Spleen (tissue), 11 donors: ENCODE data around the gene KRT71. TPM values are rescaled to one million over a fixed set of nuclear protein-coding genes. Genes with fewer than 3 reads are reported as not detected.

Source experiments
- DNase-seq: peaks from one replicate; pipeline ENCODE4 v3.0.0-alpha.2; 2020
- H3K27ac ChIP-seq, 8 donors: fragments of 200-600 bp; sonication (generic) in 7 of 8; 1 replicate in 4 of 8; 2 replicates in 4 of 8; pipeline versions ENCODE4 v1.5.0 to v1.8.0; 2016 to 2021; ENCODE audit warnings: inconsistent platforms in 4 of 8, mild to moderate bottlenecking in 4 of 8, moderate library complexity in 1 of 8
- H3K27me3 ChIP-seq, 7 donors: fragments of 200-600 bp; sonication (generic) in 6 of 7; replicated peaks in 1 of 7; 1 replicate in 4 of 7; 2 replicates in 3 of 7; pipeline versions ENCODE4 v1.5.0 to v1.8.0; 2016 to 2021; ENCODE audit warnings: inconsistent platforms in 3 of 7, mild to moderate bottlenecking in 1 of 7
- H3K36me3 ChIP-seq, 6 donors: fragments of 200-600 bp; sonication (generic) in 5 of 6; 1 replicate in 4 of 6; 2 replicates in 2 of 6; pipeline versions ENCODE4 v1.5.0 to v1.8.0; 2016 to 2021; ENCODE audit warnings: inconsistent platforms in 2 of 6
- H3K4me1 ChIP-seq, 6 donors: fragments of 200-600 bp; sonication (generic) in 5 of 6; 1 replicate in 3 of 6; 2 replicates in 3 of 6; pipeline versions ENCODE4 v1.5.0 to v1.8.0; 2016 to 2021; ENCODE audit warnings: inconsistent platforms in 3 of 6
- H3K4me3 ChIP-seq, 8 donors: fragments of 200-600 bp; sonication (generic) in 7 of 8; 1 replicate in 4 of 8; 2 replicates in 4 of 8; pipeline versions ENCODE4 v1.5.0 to v1.8.0; 2016 to 2021; ENCODE audit warnings: inconsistent platforms in 4 of 8, mild to moderate bottlenecking in 4 of 8, moderate library complexity in 2 of 8
- H3K9me3 ChIP-seq, 8 donors: fragments of 200-600 bp; sonication (generic) in 7 of 8; 1 replicate in 4 of 8; 2 replicates in 4 of 8; pipeline versions ENCODE4 v1.5.0 to v1.8.0; 2016 to 2021; ENCODE audit warnings: inconsistent platforms in 4 of 8
- CTCF ChIP-seq, 11 experiments: fragments of 200-600 bp in 7 of 11; fragments of 450-650 bp in 4 of 11; sonication (generic) in 4 of 11; IDR thresholded peaks in 8 of 11; conservative IDR thresholded peaks in 3 of 11; 1 replicate in 7 of 11; 2 replicates in 4 of 11; pipeline versions ENCODE4 v1.4.0 to v1.8.0; 2016 to 2021; ENCODE audit warnings: antibody characterized with exemption in 11 of 11, inconsistent platforms in 4 of 11, mild to moderate bottlenecking in 1 of 11
- POLR2A ChIP-seq, 3 donors: fragments of 450-650 bp; IDR thresholded peaks; one replicate each; pipeline ENCODE4 v1.5.1; 2017; ENCODE audit warnings: antibody characterized with exemption in 3 of 3, mild to moderate bottlenecking in 1 of 3
- POLR2AphosphoS5 ChIP-seq, 3 donors: sonication (generic); formaldehyde crosslinking; IDR thresholded peaks; one replicate each; pipeline ENCODE4 v1.5.1; 2017; ENCODE audit warnings: antibody characterized with exemption in 3 of 3
- WGBS, 5 donors: extraction: QIAGEN DNeasy Blood & Tissue Kit in 3 of 5; methylation state at CpG; one replicate each; pipeline versions ENCODE4 v1.1.5 to v1.1.7; 2013 to 2018; 5-methylcytosine and 5-hydroxymethylcytosine counted together
- intact Hi-C: fragments of 100-400 bp; cut with DNase I; formaldehyde crosslinking; loops from one replicate; pipeline ENCODE4 v1.15.0; 2023; ENCODE audit warnings: low total_unique reads
- polyA plus RNA-seq, 3 donors: library from polyadenylated mRNA; stranded (reverse); fragments of 200-250 nt; gene quantifications; one replicate each; pipeline ENCODE4 v1.2.1, GENCODE V29; 2013
- total RNA-seq, 7 donors: library from RNA; depleted of rRNA in 3 of 7; stranded (reverse); fragments of >200 nt in 3 of 7; fragmentation: NEBNext Ultra II Directional in 4 of 7; extraction: Animal tissue kit (Norgen Biotek cat#: 25700) in 4 of 7; gene quantifications; one replicate each; pipeline versions ENCODE4 v1.1.0 to v1.2.1, GENCODE V29; 2016 to 2021
- donor health status: healthy with polysubstance abuse.
- donor health status: DM: no; HTN: no; CAD: no; lungs with moderate emphysema.
- donor health status: DM: no; HTN: no; CAD: no.
- donor health status: Bipolar disorder and iron deficiency.
- donor health status: healthy.
- donor health status: DM: no; HTN: no; CAD: no.
- donor health status: DM: yes; HTN: yes; CAD: no.

KRT71 gene
- total and polyA plus RNA-seq, 10 donors: not detected

- intact Hi-C loops: no loop called here
- peaks cover 0 to 10% (median 0%) of the 10 kb centered on the region in 7 donors for H3K27me3 ChIP-seq
- 40 to 71% (median 62%) methylated on average over 4 of the region's 4 CpGs for WGBS, 5 donors
Measured at GRCh38 chr12:52527121-52527800, 25.7 kb downstream of the KRT71 start.

GRCh38 chr12:52526511-52526951 is 26.4 kb downstream of the KRT71 start:
- H3K4me1 ChIP-seq: no peaks in the 10 kb centered on the region
- intact Hi-C loops: no loop called here
- WGBS, 5 donors: 73 to 85% (median 74%) methylated on average over 8 of the region's 8 CpGs
- no peak overlapping the region for H3K4me3 ChIP-seq
- DNase-seq: no peak
- no peaks in the 10 kb centered on the region for H3K36me3 ChIP-seq
- H3K27me3 ChIP-seq: peaks cover 0 to 10% (median 0%) of the 10 kb centered on the region in 7 donors
- TF ChIP-seq POLR2A (IDR thresholded peaks at IDR 0.05) (no peak), CTCF (IDR thresholded peaks at IDR 0.05 in 8 of 11, conservative IDR thresholded peaks at IDR 0.05 in 3 of 11) (no peak), POLR2AphosphoS5 (IDR thresholded peaks at IDR 0.05) (no peak)
- H3K27ac ChIP-seq: no peak overlapping the region
- no peaks in the 10 kb centered on the region for H3K9me3 ChIP-seq

More at GRCh38 chr12:52527121-52527800, 25.7 kb downstream of the KRT71 start:
- TF ChIP-seq POLR2A (IDR thresholded peaks at IDR 0.05) (no peak), CTCF (IDR thresholded peaks at IDR 0.05 in 8 of 11, conservative IDR thresholded peaks at IDR 0.05 in 3 of 11) (no peak), POLR2AphosphoS5 (IDR thresholded peaks at IDR 0.05) (no peak)
- no peak for DNase-seq
- Histone ChIP-seq H3K4me1 (peaks cover 0 to 6% (median 0%) of the 10 kb centered on the region in 6 donors), H3K27ac (no peak overlapping the region), H3K4me3 (no peak overlapping the region), H3K36me3 (no peaks in the 10 kb centered on the region), H3K9me3 (no peaks in the 10 kb centered on the region)

GRCh38 chr12:52525661-52526499 is 27.1 kb downstream of the KRT71 start:
- Histone ChIP-seq H3K27ac (no peak overlapping the region), H3K9me3 (no peaks in the 10 kb centered on the region), H3K27me3 (peaks cover 0 to 10% (median 0%) of the 10 kb centered on the region in 7 donors), H3K4me3 (no peak overlapping the region), H3K36me3 (no peaks in the 10 kb centered on the region), H3K4me1 (no peaks in the 10 kb centered on the region)
- intact Hi-C loops: no loop called here
- no peak for DNase-seq
- no peak for TF ChIP-seq POLR2AphosphoS5 (IDR thresholded peaks at IDR 0.05)
- TF ChIP-seq POLR2A (IDR thresholded peaks at IDR 0.05): no peak
- no peak for TF ChIP-seq CTCF (IDR thresholded peaks at IDR 0.05 in 8 of 11, conservative IDR thresholded peaks at IDR 0.05 in 3 of 11)
- whole genome bisulfite sequencing, 5 donors: 76 to 90% (median 79%) methylated on average over 11 to 13 of the region's 13 CpGs
